Mesothelial cell of epicardium (in vitro differentiated cells): ENCODE results near the gene CLDN11. TPM values are rescaled to one million over a fixed set of nuclear protein-coding genes. Genes with fewer than 3 reads are reported as not detected.

ENCODE experiments used
- DNase-seq, 2 experiments: peaks; one replicate each; pipeline ENCODE4 v3.0.0; 2021; ENCODE audit warnings: low spot score in 2 of 2; ENCODE audit not compliant: unreplicated experiment in 2 of 2
- H3K27ac Mint-ChIP-seq: 2 replicates; pipeline ENCODE4 v1.8.0; 2021; ENCODE audit warnings: mixed read lengths
- H3K27me3 Mint-ChIP-seq: 2 replicates; pipeline ENCODE4 v1.8.0; 2021; ENCODE audit warnings: low read depth, mixed read lengths
- H3K36me3 Mint-ChIP-seq: 2 replicates; pipeline ENCODE4 v1.8.0; 2021; ENCODE audit warnings: mixed read lengths
- H3K4me1 Mint-ChIP-seq: 2 replicates; pipeline ENCODE4 v1.8.0; 2021; ENCODE audit warnings: mixed read lengths
- H3K4me3 Mint-ChIP-seq: 2 replicates; pipeline ENCODE4 v1.8.0; 2021; ENCODE audit warnings: mild to moderate bottlenecking, moderate library complexity, mixed read lengths
- H3K9me3 Mint-ChIP-seq: 2 replicates; pipeline ENCODE4 v1.8.0; 2021; ENCODE audit warnings: mixed read lengths
- total RNA-seq: library from RNA; stranded (reverse); gene quantifications from 3 replicates; pipeline ENCODE4 v1.2.1, GENCODE V29; 2021
- TF ChIP-seq, protein P1 (sequence below): fragments of 200-600 bp; sonication (generic); IDR thresholded peaks from one replicate; pipeline ENCODE4 v1.5.0; 2021; ENCODE audit warnings: antibody characterized with exemption; ENCODE audit not compliant: unreplicated experiment

CLDN11 gene
- total RNA-seq, 1 donor from 2014 or later, result 168 TPM

DNA sequence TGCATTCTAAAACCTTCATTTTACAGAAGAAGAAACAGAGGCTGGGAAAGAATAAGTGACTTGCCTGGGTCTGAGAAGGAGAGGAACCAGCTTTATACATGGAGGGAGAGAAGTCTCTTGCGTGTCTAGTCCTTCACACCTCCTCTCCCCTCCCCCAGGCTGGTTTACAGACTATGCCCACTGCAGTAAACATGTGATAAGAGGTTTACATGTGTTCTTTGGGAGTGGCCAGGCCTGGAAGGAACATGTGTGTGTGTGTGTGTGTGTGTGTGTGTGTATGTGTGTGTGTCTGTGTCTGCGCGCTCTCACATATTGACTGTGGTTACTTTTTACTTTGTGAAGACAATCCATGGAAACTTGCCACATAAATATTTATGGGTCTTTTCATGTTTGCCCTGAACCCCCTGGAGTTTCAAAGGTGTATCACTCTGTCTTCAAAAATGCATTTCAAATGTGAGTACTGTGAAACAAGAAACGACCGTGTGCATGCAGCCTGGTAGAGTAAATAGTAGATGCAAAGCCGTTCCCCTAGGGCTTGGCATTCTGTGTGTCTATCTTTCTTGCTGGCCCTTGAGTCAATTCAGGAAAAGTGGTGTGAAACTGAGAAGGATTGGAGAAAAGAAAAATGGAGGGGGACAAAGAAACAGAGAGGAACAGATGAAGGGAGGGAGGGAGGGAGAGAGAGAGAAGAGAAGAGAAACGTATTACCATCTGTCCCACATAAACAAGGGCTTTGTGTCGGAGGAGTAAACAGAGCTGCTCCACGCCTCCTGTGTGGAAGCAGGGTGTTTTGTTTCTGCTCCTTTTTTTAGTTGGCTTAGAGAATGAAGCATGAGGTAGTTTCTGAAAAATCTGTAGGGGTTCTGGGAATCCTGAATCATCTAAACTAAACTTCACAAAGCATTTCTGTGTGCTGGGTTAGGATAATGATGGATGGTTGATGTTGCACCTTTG is 51.7 kb downstream of the CLDN11 start:
- Mint-ChIP-seq H3K27me3 (no peaks in the 10 kb centered on the region), H3K36me3 (no peaks in the 10 kb centered on the region), H3K27ac (peak overlapping the region; percentile 94), H3K9me3 (no peaks in the 10 kb centered on the region), H3K4me1 (peaks cover 91% of the 10 kb centered on the region), H3K4me3 (no peak overlapping the region)
- TF ChIP-seq, protein P1, sequence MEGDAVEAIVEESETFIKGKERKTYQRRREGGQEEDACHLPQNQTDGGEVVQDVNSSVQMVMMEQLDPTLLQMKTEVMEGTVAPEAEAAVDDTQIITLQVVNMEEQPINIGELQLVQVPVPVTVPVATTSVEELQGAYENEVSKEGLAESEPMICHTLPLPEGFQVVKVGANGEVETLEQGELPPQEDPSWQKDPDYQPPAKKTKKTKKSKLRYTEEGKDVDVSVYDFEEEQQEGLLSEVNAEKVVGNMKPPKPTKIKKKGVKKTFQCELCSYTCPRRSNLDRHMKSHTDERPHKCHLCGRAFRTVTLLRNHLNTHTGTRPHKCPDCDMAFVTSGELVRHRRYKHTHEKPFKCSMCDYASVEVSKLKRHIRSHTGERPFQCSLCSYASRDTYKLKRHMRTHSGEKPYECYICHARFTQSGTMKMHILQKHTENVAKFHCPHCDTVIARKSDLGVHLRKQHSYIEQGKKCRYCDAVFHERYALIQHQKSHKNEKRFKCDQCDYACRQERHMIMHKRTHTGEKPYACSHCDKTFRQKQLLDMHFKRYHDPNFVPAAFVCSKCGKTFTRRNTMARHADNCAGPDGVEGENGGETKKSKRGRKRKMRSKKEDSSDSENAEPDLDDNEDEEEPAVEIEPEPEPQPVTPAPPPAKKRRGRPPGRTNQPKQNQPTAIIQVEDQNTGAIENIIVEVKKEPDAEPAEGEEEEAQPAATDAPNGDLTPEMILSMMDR, result no peak
- DNase-seq, result no peak

DNA sequence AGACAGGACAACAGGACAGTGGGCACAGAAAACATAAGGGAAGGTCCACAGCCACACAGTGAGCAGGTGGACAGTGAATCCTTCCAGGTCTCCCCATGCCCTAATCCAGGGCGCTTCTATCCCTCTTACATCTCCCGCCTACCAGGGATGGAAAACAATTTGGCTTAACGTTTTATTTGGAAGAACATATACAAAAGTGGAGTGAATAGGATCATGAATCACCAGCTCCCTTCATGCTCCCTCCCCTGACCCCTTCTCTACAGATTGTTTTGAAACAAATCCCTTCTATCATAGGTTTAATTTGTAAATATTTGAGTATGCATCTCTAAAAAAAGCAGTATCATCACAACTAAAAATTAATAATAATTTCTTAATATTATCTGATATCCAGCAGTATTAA is 52.5 kb downstream of the CLDN11 start:
- H3K27ac Mint-ChIP-seq, result peak overlapping the region; percentile 94
- no peak for DNase-seq
- H3K27me3 Mint-ChIP-seq, result no peaks in the 10 kb centered on the region
- no peaks in the 10 kb centered on the region for H3K36me3 Mint-ChIP-seq
- TF ChIP-seq, protein P1, result no peak
- H3K4me1 Mint-ChIP-seq, result peaks cover 91% of the 10 kb centered on the region
- no peak overlapping the region for H3K4me3 Mint-ChIP-seq
- no peaks in the 10 kb centered on the region for H3K9me3 Mint-ChIP-seq

DNA sequence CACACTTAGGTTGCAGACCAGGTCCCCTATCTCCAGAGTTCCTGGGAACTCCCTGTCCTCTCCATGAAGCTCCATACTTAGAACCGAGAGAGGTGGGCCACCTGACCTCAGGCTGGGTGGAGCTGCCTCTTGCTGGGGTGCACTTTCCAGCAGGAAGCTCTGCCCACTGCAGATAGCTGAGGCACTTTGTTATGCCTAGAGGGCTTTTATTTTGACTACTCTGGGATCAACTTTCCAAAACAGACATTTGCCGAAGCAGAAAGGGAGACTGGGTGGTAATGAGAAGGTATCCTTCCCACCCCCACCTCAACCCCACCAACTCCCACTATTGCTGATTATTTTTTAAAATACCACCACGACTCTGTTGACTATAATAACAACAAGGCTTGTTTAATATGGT is 54.7 kb downstream of the CLDN11 start:
- peaks cover 83% of the 10 kb centered on the region for H3K4me1 Mint-ChIP-seq
- TF ChIP-seq, protein P1, result no peak
- no peaks in the 10 kb centered on the region for H3K9me3 Mint-ChIP-seq
- no peak for DNase-seq
- no peak overlapping the region for H3K4me3 Mint-ChIP-seq
- peak overlapping the region; percentile 94 for H3K27ac Mint-ChIP-seq
- H3K36me3 Mint-ChIP-seq, result no peaks in the 10 kb centered on the region
- H3K27me3 Mint-ChIP-seq, result no peaks in the 10 kb centered on the region

DNA sequence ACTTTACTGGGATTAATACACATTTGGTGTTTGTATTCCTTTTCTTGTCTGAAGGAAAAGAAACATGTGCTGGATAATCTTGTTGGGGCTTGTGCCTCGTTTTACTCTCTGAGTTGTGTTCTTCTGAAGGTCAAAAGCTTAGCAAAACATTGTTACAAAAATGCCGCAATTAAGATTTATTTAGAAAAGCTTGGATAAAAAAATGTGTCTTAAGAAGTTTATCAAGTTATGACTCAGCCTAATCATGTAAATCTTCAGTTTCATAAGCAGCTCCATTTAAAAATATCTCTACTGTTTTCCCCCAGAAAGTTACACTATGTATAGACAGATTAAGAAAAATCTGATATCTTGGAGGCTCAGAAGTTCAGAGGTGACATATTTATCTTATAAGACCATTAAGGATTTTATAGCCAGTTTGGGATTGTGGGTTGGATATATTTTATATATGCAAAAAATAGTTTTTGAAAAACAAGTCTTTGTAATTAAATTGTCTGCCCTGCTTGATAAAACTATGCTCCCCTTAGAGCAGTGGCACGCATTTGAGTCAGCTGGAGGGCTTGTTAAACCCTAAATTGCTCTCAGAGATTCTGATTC is 56.5 kb downstream of the CLDN11 start:
- no peak overlapping the region for H3K4me3 Mint-ChIP-seq
- peaks cover 65% of the 10 kb centered on the region for H3K4me1 Mint-ChIP-seq
- no peak for DNase-seq
- H3K36me3 Mint-ChIP-seq, result peaks cover 2% of the 10 kb centered on the region
- H3K27me3 Mint-ChIP-seq, result no peaks in the 10 kb centered on the region
- H3K9me3 Mint-ChIP-seq, result no peaks in the 10 kb centered on the region
- TF ChIP-seq, protein P1, result no peak
- H3K27ac Mint-ChIP-seq, result peak overlapping the region; percentile 94

DNA sequence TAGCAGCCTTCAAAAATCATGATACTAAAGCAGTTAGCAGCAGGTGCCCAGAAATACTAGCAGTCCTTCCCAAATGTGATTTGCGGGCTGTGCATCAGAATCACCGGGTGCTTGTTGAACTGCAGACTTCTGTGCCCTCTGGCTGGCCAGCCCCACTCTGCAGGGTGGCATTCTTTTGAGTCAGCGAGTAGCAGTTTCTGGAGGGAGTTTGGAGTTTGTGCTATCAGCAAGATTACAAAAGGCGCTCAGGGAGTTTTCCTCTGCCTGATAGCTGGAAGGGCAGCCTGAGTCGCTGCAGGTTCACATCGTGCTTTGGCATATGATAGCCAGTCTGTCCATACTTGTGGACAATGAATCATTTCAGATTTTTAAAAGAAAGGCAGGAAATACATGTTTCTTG is 57.6 kb downstream of the CLDN11 start:
- Mint-ChIP-seq H3K4me1 (peaks cover 54% of the 10 kb centered on the region), H3K27me3 (no peaks in the 10 kb centered on the region), H3K27ac (peak overlapping the region; percentile 94), H3K36me3 (peaks cover 2% of the 10 kb centered on the region), H3K4me3 (no peak overlapping the region), H3K9me3 (no peaks in the 10 kb centered on the region)
- no peak for DNase-seq
- TF ChIP-seq, protein P1, result no peak
